ENCODE data around the gene TNNI2. TPM values are rescaled to one million over a fixed set of nuclear protein-coding genes. Genes with fewer than 3 reads are reported as not detected.
A peak's percentile ranks its signal among the peaks of the same experiment; 100 is the strongest.
"Not testable (repeated sequence)": the region's sequence is repeated elsewhere in the genome, so short reads cannot be mapped to it uniquely, and the experiment has no call there.

TNNI2 gene
- total RNA-seq, 2 donors from 2014 or later = 1.2 TPM

DNA sequence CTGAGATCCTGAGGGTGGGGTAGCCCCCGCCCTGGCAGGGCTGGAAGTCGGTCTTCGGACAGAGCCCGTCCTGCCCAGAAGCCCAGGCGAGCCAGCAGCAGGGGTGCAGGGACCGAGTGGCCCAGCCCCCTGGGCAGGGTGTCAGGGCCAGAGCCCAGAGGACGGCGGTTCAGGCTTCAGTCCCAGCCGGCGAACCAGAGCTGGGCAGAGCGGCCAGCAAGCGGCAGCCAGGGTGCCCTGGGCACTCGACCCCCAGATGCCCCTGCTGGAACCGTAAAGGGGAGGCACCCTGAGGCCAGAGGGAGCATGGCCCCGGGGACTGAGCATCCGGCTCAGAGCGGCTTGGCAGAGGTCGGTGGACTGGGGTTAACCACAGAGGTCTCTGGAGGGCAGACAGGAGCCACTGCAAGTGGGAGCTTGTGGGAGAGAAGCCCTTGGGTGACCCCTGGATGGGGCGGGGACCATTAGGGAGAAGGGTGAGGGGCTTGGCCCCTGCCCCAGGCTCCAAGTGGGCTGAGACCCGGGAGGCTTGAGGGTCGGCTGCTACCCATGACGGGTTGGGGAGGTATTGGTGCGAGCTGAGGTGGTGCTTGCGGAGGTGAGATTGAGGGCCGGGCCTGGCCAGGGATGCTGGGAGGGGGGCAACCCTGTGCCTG, 30.0 kb downstream of the TNNI2 start:
- Mint-ChIP-seq H3K4me1 (ENCODE audit: low read depth) (peaks cover 30% of the 10 kb centered on the region), H3K27me3 (ENCODE audit: low read depth) (no peaks in the 10 kb centered on the region), H3K27ac (no peak overlapping the region), H3K9me3 (no peaks in the 10 kb centered on the region), H3K4me3 (peak overlapping the region in 1 of 2 donors; percentile 9), H3K36me3 (ENCODE audit: insufficient read depth in 2 of 2) (peaks cover 1 to 2% of the 10 kb centered on the region in 2 donors)
- ATAC-seq (replicated peaks in 1 of 2) (no peak), DNase-seq (no peak)

- Mint-ChIP-seq H3K4me1 (ENCODE audit: low read depth) (peaks cover 30% of the 10 kb centered on the region), H3K27ac (no peak overlapping the region), H3K27me3 (ENCODE audit: low read depth) (no peaks in the 10 kb centered on the region), H3K9me3 (no peaks in the 10 kb centered on the region), H3K4me3 (peak overlapping the region; percentile 33 to 57), H3K36me3 (ENCODE audit: insufficient read depth in 2 of 2) (peaks cover 1 to 2% of the 10 kb centered on the region in 2 donors)
- no peak for DNase-seq
- no peak for ATAC-seq (replicated peaks in 1 of 2)
Measured at GRCh38 chr11:1869427-1870325, 30.9 kb downstream of the TNNI2 start.

GRCh38 chr11:1870326-1870696, 31.5 kb downstream of the TNNI2 start:
- ATAC-seq (replicated peaks in 1 of 2) = peak in 1 of 2 donors; percentile 7
- H3K4me3 Mint-ChIP-seq = peak overlapping the region; percentile 33 to 48
- H3K27me3 Mint-ChIP-seq (ENCODE audit: low read depth) = no peaks in the 10 kb centered on the region
- peaks cover 1 to 2% of the 10 kb centered on the region in 2 donors for H3K36me3 Mint-ChIP-seq (ENCODE audit: insufficient read depth in 2 of 2)
- H3K27ac Mint-ChIP-seq = no peak overlapping the region
- peaks cover 30% of the 10 kb centered on the region for H3K4me1 Mint-ChIP-seq (ENCODE audit: low read depth)
- H3K9me3 Mint-ChIP-seq = no peaks in the 10 kb centered on the region
- no peak for DNase-seq

GRCh38 chr11:1870721-1871466, 32.1 kb downstream of the TNNI2 start:
- DNase-seq (no peak), ATAC-seq (replicated peaks in 1 of 2) (peak; percentile 53 to 54)
- no peaks in the 10 kb centered on the region for H3K9me3 Mint-ChIP-seq
- peak overlapping the region; percentile 36 for H3K27ac Mint-ChIP-seq
- peaks cover 1 to 2% of the 10 kb centered on the region in 2 donors for H3K36me3 Mint-ChIP-seq (ENCODE audit: insufficient read depth in 2 of 2)
- H3K4me3 Mint-ChIP-seq = peak overlapping the region; percentile 33 to 48
- peaks cover 30% of the 10 kb centered on the region for H3K4me1 Mint-ChIP-seq (ENCODE audit: low read depth)
- H3K27me3 Mint-ChIP-seq (ENCODE audit: low read depth) = no peaks in the 10 kb centered on the region

- Mint-ChIP-seq H3K4me1 (ENCODE audit: low read depth) (peaks cover 30% of the 10 kb centered on the region), H3K27ac (no peak overlapping the region), H3K27me3 (ENCODE audit: low read depth) (no peaks in the 10 kb centered on the region), H3K36me3 (ENCODE audit: insufficient read depth in 2 of 2) (peaks cover 1 to 2% of the 10 kb centered on the region in 2 donors), H3K9me3 (no peaks in the 10 kb centered on the region), H3K4me3 (no peak overlapping the region)
- ATAC-seq (replicated peaks in 1 of 2) (no peak), DNase-seq (no peak)
Measured at GRCh38 chr11:1871531-1871930, 32.8 kb downstream of the TNNI2 start.

DNA sequence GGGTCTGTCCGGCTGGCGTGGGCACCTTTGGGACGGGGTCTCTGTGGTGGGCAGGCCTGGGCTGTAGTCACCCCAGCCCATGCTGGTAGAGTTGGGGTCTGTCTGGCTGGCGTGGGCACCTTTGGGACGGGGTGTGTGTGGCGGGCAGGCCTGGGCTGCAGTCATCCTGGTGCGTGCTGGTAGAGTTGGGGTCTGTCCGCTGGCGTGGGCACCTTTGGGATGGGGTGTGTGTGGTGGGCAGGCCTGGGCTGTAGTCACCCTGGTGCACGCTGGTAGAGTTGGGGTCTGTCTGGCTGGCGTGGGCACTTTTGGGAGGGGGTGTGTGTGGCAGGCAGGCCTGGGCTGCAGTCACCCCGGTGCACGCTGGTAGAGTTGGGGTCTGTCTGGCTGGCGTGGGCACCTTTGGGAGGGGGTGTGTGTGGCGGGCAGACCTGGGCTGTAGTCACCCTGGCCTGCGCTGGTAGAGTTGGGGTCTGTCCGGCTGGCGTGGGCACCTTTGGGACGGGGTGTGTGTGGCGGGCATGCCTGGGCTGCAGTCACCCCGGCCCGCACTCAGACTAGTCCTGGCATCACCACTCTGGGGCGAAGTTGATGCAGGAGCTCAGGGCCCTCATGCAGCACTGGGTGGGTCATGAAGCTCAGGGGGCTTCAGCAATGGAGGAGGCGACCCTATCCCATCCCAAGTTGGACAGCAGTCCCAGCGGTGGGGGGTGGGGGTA, 33.6 kb downstream of the TNNI2 start:
- H3K4me3 Mint-ChIP-seq = no peak overlapping the region
- no peak overlapping the region for H3K27ac Mint-ChIP-seq
- H3K27me3 Mint-ChIP-seq (ENCODE audit: low read depth) = no peaks in the 10 kb centered on the region
- no peaks in the 10 kb centered on the region for H3K9me3 Mint-ChIP-seq
- H3K36me3 Mint-ChIP-seq (ENCODE audit: insufficient read depth in 2 of 2) = peaks cover 1 to 2% of the 10 kb centered on the region in 2 donors
- peaks cover 30% of the 10 kb centered on the region for H3K4me1 Mint-ChIP-seq (ENCODE audit: low read depth)
- ATAC-seq (replicated peaks in 1 of 2) (no peak), DNase-seq (no peak)

DNA sequence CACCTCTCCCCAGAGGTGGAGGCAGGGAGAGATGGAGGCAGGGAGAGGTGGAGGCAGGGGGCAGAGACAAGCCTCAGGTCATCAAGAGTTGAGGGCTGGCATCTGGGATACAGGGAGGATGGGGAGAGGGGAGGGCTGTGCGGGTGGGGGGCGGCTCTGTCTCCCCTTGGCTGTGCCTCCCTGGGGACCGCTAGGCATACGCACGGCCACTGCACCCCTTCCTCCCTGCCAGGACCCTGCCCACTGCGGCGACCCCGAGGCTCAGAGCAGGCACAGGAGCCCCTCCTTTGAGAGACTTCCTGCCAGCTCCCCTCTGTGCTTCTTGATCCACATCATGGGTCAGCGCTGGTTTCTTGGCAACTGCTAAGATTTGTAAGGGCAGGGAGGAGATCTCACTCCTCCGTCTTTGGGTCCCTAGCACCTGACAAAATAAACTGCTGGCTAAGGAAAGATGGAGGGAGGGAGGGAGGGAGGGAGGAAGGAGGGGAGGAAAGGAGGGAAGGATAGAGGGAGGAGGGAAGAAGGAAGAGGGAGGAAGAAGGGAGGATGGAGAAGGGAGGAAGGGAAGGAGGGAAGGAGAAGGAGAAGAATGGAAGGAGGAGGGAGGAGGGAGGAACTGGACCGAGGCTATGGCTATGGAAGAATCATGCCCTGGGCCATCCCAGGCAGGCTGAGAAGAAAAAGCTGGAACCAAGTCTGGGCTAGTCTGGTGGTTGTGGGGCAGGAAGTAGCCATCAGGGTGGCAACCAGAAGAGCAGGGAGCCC, 34.4 kb downstream of the TNNI2 start:
- Mint-ChIP-seq H3K4me1 (ENCODE audit: low read depth) (peaks cover 30% of the 10 kb centered on the region), H3K27ac (no peak overlapping the region), H3K27me3 (ENCODE audit: low read depth) (no peaks in the 10 kb centered on the region), H3K9me3 (no peaks in the 10 kb centered on the region), H3K36me3 (ENCODE audit: insufficient read depth in 2 of 2) (peaks cover 1 to 2% of the 10 kb centered on the region in 2 donors), H3K4me3 (no peak overlapping the region)
- DNase-seq (no peak), ATAC-seq (replicated peaks in 1 of 2) (no peak)

DNA sequence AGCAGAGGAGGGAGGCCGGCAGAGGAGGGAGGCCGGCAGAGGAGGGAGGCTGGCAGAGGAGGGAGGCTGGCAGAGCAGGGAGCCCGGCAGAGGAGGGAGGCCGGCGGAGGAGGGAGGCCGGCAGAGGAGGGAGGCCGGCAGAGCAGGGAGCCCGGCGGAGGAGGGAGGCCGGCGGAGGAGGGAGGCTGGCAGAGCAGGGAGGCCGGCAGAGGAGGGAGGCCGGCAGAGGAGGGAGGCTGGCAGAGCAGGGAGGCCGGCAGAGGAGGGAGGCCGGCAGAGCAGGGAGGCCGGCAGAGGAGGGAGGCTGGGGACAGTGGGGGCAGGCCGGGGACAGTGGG, 35.0 kb downstream of the TNNI2 start:
- not testable (repeated sequence) for H3K36me3 Mint-ChIP-seq (ENCODE audit: insufficient read depth in 2 of 2)

GRCh38 chr11:1874441-1875092, 35.8 kb downstream of the TNNI2 start:
- H3K27ac Mint-ChIP-seq; ATAC-seq (replicated peaks in 1 of 2); H3K36me3 Mint-ChIP-seq (ENCODE audit: insufficient read depth in 2 of 2); H3K27me3 Mint-ChIP-seq (ENCODE audit: low read depth); H3K4me3 Mint-ChIP-seq; H3K9me3 Mint-ChIP-seq: not testable (repeated sequence)
- peaks cover 22% of the 10 kb centered on the region for H3K4me1 Mint-ChIP-seq (ENCODE audit: low read depth)
- DNase-seq = peak in 1 of 2 donors; percentile 0

More for the DNA sequence above, 35.0 kb downstream of the TNNI2 start:
- not testable (repeated sequence) for DNase-seq; H3K9me3 Mint-ChIP-seq; ATAC-seq (replicated peaks in 1 of 2); H3K27me3 Mint-ChIP-seq (ENCODE audit: low read depth); H3K27ac Mint-ChIP-seq; H3K4me3 Mint-ChIP-seq
- peaks cover 30% of the 10 kb centered on the region for H3K4me1 Mint-ChIP-seq (ENCODE audit: low read depth)

DNA sequence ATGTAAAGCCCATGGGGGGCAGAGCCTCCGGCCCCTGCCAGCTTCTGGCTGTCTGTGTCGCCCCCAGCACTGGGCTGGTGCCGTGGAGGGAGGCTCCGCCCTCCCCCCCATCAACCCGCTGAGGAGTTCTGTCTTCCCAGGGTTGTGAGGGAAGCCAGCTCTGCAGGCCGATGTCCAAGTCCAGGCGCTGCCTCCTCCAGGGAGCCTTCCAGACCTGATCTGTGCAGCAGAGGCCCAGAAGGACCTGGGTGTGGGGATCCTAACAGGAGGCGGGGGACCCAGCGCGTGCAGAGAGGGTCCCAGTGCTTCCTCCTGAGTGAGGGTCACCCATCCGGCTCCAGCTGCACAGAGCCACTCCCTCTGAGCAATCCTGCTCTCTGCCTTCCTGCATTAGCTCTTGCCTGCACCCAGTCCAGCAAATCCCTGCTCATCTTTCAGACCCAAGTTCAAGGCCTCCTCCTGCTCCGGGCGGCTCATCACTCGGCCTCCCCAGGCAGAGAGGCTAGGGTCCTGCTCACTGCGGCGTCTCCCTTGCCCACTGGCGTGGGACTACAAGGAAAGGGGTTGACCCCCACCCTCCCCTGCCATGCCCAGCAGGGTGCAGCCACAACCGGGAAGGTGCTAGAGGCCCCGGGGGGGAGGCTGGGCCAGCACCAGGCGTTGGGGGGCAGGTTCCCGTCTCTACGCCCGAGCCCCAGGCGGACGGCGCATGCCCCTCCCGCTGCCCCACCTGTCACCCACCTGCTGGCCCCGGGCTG, 36.5 kb downstream of the TNNI2 start:
- DNase-seq (peak in 1 of 2 donors; percentile 1), ATAC-seq (replicated peaks in 1 of 2) (no peak)
- Mint-ChIP-seq H3K27ac (no peak overlapping the region), H3K4me1 (ENCODE audit: low read depth) (peaks cover 18% of the 10 kb centered on the region), H3K36me3 (ENCODE audit: insufficient read depth in 2 of 2) (no peaks in the 10 kb centered on the region), H3K4me3 (no peak overlapping the region), H3K9me3 (no peaks in the 10 kb centered on the region), H3K27me3 (ENCODE audit: low read depth) (no peaks in the 10 kb centered on the region)

- not testable (repeated sequence) for H3K36me3 Mint-ChIP-seq (ENCODE audit: insufficient read depth in 2 of 2); H3K4me3 Mint-ChIP-seq; ATAC-seq (replicated peaks in 1 of 2); DNase-seq; H3K9me3 Mint-ChIP-seq; H3K27me3 Mint-ChIP-seq (ENCODE audit: low read depth); H3K27ac Mint-ChIP-seq
- peaks cover 12% of the 10 kb centered on the region for H3K4me1 Mint-ChIP-seq (ENCODE audit: low read depth)
Measured at GRCh38 chr11:1875851-1876301, 37.1 kb downstream of the TNNI2 start.
